GM18502 (cell line): ENCODE measurements around the gene LONP2.
"Not testable (repeated sequence)": the region's sequence is repeated elsewhere in the genome, so short reads cannot be mapped to it uniquely, and the experiment has no call there.

Experiments
- ATAC-seq: cut with Tn5 transposase; IDR thresholded peaks from one replicate; pipeline ENCODE4 v1.9.1; 2021; ENCODE audit warnings: mild to moderate bottlenecking; ENCODE audit not compliant: unreplicated experiment, poor library complexity

Gene LONP2

GRCh38 chr16:48282636-48283263 is 38.6 kb downstream of the LONP2 start:
- ATAC-seq: no peak

- ATAC-seq: peak; percentile 57
Measured at GRCh38 chr16:48284772-48285409, 40.8 kb downstream of the LONP2 start.

DNA sequence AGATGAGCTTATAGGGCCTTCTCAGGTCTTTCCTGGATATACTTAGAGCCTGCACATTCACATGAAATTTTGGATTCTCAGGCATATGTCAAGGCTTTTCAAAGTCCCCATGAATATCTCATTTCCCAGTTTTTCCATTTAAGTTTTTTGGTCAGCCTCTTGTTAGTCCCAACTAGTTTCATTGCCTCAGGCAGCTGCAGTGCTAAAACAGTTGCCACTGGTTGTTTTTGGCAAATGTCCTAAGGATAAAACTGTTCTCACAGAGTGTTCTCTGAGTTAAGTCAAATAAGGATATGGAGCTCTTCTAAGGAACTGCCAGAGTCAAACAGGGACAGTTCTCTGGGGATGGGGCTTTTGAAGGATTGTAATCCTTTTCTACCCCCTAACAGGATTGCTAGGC is 43.1 kb downstream of the LONP2 start:
- no peak for ATAC-seq

- ATAC-seq: no peak
Measured at GRCh38 chr16:48291303-48291702, 47.2 kb downstream of the LONP2 start.

DNA sequence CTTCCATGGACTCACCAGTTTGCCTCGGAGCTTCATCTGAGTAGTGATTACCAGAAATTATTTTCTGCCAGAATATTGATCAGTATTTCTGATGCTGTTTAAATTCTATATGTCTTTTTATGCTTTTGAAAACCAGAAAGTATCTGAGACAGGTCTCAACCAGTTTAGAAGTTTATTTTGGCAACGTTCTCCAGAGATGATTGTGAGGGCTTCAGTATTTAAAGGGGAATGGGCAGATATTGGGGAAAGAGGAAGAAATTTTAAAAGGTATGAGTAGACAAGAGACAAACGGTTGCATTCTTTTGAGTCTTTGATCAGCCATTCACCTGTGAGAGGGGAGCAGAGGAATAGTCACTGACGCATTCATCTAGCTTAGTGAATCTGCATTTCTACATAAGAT is 47.7 kb downstream of the LONP2 start:
- no peak for ATAC-seq

- no peak for ATAC-seq
Measured at GRCh38 chr16:48292452-48292851, 48.4 kb downstream of the LONP2 start.

GRCh38 chr16:48294724-48295123 is 50.6 kb downstream of the LONP2 start:
- no peak for ATAC-seq

DNA sequence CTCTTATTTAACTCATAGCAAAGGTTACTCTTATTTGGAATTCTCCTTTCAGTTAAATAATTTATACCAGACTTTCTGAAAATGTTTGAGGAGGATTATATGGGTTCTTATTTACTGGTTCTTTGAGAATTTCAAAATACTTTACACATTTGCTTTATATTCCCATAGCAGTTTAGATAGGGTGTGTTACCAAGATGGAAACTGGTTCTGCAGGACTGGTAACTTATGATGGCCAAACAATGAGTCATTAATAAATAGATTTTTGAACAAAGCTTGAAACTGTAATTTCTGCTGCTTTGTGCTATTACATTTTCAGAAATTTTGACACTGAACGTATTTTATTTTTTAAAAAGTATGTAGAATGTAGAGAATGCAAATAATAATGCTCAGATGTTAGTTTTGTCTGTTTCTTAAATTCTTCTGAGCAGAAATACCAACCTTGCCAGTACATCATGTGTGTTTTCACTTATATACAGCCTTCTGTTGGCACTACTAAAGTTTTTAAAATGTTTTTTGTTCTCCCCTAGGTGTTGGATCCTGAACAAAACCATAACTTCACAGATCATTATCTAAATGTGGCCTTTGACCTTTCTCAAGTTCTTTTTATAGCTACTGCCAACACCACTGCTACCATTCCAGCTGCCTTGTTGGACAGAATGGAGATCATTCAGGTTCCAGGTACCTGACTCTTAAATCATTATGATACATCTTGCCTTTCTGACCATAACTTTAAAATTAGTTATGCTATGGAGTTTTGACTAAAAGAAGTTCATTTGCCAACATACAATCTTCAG is 51.6 kb downstream of the LONP2 start:
- ATAC-seq: no peak

DNA sequence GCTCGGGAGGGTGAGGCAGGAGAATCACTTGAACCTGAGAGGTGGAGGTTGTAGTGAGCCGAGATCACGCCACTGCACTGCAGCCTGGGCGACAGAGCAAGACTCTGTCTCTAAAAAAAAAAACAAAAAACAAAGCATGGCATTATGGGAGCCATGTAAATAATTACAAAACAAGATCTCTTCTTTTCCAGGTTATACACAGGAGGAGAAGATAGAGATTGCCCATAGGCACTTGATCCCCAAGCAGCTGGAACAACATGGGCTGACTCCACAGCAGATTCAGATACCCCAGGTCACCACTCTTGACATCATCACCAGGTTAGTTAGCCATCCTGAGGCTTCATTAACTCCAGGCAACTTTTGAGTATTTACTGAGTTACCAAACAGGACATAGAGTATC is 55.4 kb downstream of the LONP2 start:
- ATAC-seq: no peak

GRCh38 chr16:48300391-48300856 is 56.3 kb downstream of the LONP2 start:
- ATAC-seq: no peak

DNA sequence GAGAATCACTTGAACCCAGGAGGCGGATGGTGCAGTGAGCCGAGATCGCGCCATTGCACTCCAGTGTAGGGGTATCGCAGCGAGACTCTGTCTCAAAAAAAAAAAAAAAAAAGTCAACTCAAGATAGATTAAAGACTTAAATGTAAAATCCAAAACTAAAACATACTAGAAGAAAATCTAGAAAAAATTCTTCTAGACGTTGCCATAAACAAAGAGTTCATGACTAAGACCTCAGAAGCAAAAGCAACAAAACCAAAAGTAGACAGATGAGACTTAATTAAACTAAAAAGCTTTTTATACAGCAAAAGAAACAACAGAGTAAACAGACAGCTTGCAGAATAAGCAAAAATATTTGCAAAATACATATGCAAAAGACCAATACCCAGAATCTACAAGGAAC is 64.4 kb downstream of the LONP2 start:
- no peak for ATAC-seq

- no peak for ATAC-seq
Measured at GRCh38 chr16:48310908-48311641, 67.0 kb downstream of the LONP2 start.

- ATAC-seq: not testable (repeated sequence)
Measured at GRCh38 chr16:48313905-48314304, 69.8 kb downstream of the LONP2 start.

DNA sequence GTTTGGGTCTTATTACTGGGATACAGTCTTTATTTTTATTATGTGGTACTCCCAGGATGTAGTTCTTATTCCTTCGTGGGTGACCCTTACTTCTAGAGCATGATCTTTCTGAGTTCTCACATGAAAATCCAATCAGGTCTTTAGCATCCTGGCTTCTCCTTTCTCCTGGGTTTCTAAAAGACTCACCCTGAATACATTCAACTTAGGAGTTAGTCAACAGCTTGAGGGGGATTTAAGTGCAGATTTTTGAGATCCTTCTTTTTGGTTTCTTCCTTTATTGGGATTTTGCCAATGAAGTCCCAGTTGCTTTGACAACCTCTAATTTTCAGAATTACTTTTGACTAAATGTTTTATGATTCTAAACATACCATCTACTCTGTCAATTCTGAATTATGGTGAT is 72.9 kb downstream of the LONP2 start:
- ATAC-seq: no peak

DNA sequence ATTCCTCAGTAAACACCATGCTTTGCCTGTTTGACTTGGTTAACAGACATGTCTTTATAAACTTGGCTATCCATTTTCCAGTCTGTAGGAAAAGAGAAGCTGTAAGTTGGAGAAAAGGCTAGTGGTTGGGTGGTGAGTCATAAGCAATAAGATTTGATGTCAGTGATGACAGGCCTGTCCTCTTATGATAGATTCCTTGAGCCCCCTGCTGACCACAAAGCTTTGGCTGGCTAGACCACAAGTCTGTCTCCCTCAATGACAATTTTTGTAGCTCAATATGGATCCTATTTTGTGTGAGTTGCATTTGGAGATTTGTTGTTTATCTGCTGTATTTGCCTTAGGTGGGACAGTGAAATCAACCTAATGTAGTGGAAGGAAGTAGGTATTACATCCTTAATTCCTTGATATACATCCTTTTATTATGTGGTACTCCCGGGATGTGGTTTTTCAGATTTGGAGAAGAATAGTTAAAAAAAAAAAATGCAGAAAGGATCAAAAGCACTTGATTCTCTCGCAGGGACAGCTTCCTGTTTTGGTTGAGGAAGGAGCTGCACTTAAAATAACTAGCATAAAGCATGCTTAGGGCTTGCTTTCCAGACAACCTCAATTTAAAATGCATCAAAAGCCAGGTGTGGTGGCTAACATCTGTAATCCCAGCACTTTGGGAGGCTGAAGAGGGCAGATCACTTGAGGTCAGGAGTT is 73.7 kb downstream of the LONP2 start:
- ATAC-seq: no peak

GRCh38 chr16:48318630-48319029 is 74.5 kb downstream of the LONP2 start:
- no peak for ATAC-seq

DNA sequence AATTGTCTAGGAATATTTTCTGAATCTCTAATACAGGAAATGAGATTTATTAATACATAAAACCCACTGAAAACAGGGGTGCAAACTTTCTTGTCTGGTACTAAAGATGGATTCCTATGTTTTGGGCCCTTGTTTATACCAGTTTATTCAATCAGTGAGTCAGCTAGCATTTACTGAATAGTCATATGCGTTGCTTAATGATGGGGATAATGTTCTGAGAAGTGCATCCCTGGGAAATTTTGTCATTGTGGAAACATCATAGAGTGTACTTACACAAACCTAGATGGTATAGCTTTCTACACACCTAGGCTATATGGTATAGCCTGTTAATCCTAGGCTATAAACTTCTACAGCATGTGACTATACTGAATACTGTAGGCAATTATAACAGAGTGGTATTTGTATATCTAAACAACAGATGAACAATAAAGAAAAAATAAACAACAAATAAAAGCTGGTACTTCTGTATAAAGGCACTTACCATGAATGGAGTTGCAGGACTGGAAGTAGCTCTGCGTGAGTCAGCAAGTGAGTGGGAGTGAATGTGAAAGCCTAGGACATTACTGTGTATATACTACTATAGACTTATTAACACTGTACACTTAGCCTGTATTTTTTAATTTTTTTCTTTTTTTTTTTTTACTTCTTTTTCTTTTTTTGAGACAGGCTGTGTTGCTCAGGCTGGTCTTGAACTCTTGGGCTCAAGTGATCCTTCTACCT is 77.4 kb downstream of the LONP2 start:
- ATAC-seq: no peak

DNA sequence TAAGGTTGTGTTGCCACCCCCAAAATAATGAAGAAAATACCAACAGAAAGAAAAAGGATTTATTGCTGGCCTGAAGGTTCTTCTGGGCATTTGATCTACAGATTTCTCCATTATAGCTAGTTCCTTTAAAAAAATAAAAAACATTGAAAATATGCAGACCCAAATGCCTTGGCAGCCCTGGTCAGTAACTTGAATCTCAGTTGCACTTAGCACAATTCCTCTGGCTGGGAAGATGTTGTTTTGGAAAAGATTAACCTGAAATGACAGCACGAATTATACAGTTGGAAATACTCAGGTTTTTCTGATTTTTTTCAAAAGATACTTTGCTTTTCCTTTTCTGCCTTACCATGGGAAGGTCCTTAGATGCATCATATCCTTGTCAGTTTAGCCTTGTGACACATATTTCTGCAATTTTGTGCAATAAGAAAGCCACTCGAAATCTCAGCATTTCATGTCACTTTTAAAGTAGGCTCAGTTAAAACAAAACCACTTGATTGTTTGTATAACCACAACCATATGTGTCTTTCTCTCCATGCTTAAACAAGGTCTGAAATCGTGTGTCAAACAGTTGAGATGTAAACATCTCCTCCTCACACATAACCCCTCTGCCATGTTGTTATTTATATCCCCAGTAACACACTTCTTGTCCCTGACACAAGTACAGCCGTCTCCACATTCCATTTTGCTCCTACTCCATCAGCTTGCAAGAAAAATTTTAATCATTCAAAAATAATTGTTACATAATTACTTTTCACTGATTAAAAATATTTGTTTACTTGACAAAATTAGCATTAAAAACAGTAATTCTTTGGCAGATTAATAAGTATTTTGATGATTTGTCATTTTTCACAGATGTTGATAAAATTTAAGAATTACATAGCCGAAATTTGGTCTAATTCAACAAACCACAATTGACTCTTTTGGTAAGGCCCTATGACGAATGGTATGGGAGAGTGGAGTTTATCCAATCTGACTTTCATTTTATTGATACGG is 80.0 kb downstream of the LONP2 start:
- ATAC-seq: no peak
